ENCODE results near the gene OR52N4. TPM values are rescaled to one million over a fixed set of nuclear protein-coding genes. Genes with fewer than 3 reads are reported as not detected.

OR52N4 gene
- total and polyA plus RNA-seq, 2 experiments from 2014 or later = not detected

DNA sequence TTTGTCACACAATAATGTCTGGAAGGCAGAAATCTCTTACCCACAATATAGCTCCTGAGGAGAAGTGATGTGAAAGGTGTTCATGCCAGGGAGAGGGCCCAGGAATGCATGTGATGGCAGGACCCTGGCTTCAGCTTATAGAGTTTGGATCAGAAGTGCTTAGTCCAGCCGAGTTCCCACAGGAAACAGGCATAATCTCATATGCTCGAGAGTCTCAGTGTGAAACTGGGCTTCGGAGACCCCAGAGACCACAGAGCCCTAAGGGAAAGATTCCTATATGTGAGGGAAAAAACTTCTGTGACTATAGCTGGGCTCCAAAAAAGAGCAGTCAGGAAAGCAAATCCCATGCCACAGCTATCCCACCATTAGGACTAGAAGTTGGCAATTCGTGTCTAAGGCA lies 29.2 kb downstream of the OR52N4 start, which contains the start of gene OR52N5:
OR52N5 (minus strand) TSS at position 101 of the 400 bp plus-strand sequence. CDS start 4,721 bp downstream, outside the sequence.
- no peaks in the 10 kb centered on the region for H3K4me1 ChIP-seq (ENCODE audit: insufficient read depth)
- no peaks in the 10 kb centered on the region for H3K27me3 Mint-ChIP-seq (ENCODE audit: insufficient read depth, low read depth, poor library complexity)
- H3K9me3 Mint-ChIP-seq = no peaks in the 10 kb centered on the region
- no peaks in the 10 kb centered on the region for H3K9me2 ChIP-seq (ENCODE audit: insufficient read depth)
- DNase-seq (ENCODE audit: low spot score) (no peak), ATAC-seq (no peak)
- H4K20me1 ChIP-seq (replicated peaks; ENCODE audit: insufficient read depth) = no peaks in the 10 kb centered on the region
- no peaks in the 10 kb centered on the region for H3K36me3 Mint-ChIP-seq (ENCODE audit: low read depth)
- H3K4me2 ChIP-seq = no peak within 1 kb of the TSS
- H3K27ac ChIP-seq (ENCODE audit: low read depth) = no peak within 1 kb of the TSS
- no peaks in the 10 kb centered on the region for H3F3A ChIP-seq (replicated peaks; ENCODE audit: low read depth)
- TF ChIP-seq ZNF331 (CRISPR knock-in tag; IDR thresholded peaks at IDR 0.05; ENCODE audit: low read depth) = no peak
- no peak for TF ChIP-seq ZNF114 (CRISPR knock-in tag; IDR thresholded peaks at IDR 0.05)
- TF ChIP-seq EZH2phosphoT487 (IDR thresholded peaks at IDR 0.05; ENCODE audit: unreplicated experiment) = no peak
- no peak for TF ChIP-seq POLR2AphosphoS5 (IDR thresholded peaks at IDR 0.05; ENCODE audit: low read depth)
- TF ChIP-seq, protein P1, sequence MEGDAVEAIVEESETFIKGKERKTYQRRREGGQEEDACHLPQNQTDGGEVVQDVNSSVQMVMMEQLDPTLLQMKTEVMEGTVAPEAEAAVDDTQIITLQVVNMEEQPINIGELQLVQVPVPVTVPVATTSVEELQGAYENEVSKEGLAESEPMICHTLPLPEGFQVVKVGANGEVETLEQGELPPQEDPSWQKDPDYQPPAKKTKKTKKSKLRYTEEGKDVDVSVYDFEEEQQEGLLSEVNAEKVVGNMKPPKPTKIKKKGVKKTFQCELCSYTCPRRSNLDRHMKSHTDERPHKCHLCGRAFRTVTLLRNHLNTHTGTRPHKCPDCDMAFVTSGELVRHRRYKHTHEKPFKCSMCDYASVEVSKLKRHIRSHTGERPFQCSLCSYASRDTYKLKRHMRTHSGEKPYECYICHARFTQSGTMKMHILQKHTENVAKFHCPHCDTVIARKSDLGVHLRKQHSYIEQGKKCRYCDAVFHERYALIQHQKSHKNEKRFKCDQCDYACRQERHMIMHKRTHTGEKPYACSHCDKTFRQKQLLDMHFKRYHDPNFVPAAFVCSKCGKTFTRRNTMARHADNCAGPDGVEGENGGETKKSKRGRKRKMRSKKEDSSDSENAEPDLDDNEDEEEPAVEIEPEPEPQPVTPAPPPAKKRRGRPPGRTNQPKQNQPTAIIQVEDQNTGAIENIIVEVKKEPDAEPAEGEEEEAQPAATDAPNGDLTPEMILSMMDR (conservative IDR thresholded peaks at IDR 0.05; ENCODE audit: low read depth in 2 of 2) = no peak
- no peak for TF ChIP-seq STAT1 (IDR thresholded peaks at IDR 0.05; ENCODE audit: unreplicated experiment)
- TF ChIP-seq, protein P2, sequence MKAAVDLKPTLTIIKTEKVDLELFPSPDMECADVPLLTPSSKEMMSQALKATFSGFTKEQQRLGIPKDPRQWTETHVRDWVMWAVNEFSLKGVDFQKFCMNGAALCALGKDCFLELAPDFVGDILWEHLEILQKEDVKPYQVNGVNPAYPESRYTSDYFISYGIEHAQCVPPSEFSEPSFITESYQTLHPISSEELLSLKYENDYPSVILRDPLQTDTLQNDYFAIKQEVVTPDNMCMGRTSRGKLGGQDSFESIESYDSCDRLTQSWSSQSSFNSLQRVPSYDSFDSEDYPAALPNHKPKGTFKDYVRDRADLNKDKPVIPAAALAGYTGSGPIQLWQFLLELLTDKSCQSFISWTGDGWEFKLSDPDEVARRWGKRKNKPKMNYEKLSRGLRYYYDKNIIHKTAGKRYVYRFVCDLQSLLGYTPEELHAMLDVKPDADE (IDR thresholded peaks at IDR 0.05) = no peak
- TF ChIP-seq EZH2 (IDR thresholded peaks at IDR 0.05; ENCODE audit: low read depth, unreplicated experiment) = no peak
- TF ChIP-seq, protein P3, sequence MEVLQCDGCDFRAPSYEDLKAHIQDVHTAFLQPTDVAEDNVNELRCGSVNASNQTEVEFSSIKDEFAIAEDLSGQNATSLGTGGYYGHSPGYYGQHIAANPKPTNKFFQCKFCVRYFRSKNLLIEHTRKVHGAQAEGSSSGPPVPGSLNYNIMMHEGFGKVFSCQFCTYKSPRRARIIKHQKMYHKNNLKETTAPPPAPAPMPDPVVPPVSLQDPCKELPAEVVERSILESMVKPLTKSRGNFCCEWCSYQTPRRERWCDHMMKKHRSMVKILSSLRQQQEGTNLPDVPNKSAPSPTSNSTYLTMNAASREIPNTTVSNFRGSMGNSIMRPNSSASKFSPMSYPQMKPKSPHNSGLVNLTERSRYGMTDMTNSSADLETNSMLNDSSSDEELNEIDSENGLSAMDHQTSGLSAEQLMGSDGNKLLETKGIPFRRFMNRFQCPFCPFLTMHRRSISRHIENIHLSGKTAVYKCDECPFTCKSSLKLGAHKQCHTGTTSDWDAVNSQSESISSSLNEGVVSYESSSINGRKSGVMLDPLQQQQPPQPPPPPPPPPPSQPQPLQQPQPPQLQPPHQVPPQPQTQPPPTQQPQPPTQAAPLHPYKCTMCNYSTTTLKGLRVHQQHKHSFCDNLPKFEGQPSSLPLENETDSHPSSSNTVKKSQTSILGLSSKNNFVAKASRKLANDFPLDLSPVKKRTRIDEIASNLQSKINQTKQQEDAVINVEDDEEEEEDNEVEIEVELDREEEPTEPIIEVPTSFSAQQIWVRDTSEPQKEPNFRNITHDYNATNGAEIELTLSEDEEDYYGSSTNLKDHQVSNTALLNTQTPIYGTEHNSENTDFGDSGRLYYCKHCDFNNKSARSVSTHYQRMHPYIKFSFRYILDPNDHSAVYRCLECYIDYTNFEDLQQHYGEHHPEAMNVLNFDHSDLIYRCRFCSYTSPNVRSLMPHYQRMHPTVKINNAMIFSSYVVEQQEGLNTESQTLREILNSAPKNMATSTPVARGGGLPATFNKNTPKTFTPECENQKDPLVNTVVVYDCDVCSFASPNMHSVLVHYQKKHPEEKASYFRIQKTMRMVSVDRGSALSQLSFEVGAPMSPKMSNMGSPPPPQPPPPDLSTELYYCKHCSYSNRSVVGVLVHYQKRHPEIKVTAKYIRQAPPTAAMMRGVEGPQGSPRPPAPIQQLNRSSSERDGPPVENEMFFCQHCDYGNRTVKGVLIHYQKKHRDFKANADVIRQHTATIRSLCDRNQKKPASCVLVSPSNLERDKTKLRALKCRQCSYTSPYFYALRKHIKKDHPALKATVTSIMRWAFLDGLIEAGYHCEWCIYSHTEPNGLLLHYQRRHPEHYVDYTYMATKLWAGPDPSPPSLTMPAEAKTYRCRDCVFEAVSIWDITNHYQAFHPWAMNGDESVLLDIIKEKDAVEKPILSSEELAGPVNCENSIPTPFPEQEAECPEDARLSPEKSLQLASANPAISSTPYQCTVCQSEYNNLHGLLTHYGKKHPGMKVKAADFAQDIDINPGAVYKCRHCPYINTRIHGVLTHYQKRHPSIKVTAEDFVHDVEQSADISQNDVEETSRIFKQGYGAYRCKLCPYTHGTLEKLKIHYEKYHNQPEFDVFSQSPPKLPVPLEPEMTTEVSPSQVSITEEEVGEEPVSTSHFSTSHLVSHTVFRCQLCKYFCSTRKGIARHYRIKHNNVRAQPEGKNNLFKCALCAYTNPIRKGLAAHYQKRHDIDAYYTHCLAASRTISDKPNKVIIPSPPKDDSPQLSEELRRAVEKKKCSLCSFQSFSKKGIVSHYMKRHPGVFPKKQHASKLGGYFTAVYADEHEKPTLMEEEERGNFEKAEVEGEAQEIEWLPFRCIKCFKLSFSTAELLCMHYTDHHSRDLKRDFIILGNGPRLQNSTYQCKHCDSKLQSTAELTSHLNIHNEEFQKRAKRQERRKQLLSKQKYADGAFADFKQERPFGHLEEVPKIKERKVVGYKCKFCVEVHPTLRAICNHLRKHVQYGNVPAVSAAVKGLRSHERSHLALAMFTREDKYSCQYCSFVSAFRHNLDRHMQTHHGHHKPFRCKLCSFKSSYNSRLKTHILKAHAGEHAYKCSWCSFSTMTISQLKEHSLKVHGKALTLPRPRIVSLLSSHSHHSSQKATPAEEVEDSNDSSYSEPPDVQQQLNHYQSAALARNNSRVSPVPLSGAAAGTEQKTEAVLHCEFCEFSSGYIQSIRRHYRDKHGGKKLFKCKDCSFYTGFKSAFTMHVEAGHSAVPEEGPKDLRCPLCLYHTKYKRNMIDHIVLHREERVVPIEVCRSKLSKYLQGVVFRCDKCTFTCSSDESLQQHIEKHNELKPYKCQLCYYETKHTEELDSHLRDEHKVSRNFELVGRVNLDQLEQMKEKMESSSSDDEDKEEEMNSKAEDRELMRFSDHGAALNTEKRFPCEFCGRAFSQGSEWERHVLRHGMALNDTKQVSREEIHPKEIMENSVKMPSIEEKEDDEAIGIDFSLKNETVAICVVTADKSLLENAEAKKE (CRISPR knock-in tag; IDR thresholded peaks at IDR 0.05) = no peak
- no peak for TF ChIP-seq CREB1 (CRISPR knock-in tag; IDR thresholded peaks at IDR 0.05; ENCODE audit: low read depth)
- TF ChIP-seq JUNB (IDR thresholded peaks at IDR 0.05; ENCODE audit: unreplicated experiment) = no peak
- TF ChIP-seq, protein P4, sequence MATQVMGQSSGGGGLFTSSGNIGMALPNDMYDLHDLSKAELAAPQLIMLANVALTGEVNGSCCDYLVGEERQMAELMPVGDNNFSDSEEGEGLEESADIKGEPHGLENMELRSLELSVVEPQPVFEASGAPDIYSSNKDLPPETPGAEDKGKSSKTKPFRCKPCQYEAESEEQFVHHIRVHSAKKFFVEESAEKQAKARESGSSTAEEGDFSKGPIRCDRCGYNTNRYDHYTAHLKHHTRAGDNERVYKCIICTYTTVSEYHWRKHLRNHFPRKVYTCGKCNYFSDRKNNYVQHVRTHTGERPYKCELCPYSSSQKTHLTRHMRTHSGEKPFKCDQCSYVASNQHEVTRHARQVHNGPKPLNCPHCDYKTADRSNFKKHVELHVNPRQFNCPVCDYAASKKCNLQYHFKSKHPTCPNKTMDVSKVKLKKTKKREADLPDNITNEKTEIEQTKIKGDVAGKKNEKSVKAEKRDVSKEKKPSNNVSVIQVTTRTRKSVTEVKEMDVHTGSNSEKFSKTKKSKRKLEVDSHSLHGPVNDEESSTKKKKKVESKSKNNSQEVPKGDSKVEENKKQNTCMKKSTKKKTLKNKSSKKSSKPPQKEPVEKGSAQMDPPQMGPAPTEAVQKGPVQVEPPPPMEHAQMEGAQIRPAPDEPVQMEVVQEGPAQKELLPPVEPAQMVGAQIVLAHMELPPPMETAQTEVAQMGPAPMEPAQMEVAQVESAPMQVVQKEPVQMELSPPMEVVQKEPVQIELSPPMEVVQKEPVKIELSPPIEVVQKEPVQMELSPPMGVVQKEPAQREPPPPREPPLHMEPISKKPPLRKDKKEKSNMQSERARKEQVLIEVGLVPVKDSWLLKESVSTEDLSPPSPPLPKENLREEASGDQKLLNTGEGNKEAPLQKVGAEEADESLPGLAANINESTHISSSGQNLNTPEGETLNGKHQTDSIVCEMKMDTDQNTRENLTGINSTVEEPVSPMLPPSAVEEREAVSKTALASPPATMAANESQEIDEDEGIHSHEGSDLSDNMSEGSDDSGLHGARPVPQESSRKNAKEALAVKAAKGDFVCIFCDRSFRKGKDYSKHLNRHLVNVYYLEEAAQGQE (IDR thresholded peaks at IDR 0.05; ENCODE audit: unreplicated experiment) = no peak
- TF ChIP-seq NANOG (IDR thresholded peaks at IDR 0.05; ENCODE audit: borderline replicate concordance) = no peak
- H3K4me3 ChIP-seq = no peak within 1 kb of the TSS
- no peaks in the 10 kb centered on the region for H3K36me3 ChIP-seq (ENCODE audit: insufficient read depth)
- H3K79me2 ChIP-seq (replicated peaks; ENCODE audit: insufficient read depth) = no peaks in the 10 kb centered on the region
- no peak within 1 kb of the TSS for H3K4me3 Mint-ChIP-seq
- H2AFZ ChIP-seq = no peak within 1 kb of the TSS
- H3K27me3 ChIP-seq (ENCODE audit: insufficient read depth) = no peaks in the 10 kb centered on the region
- no peaks in the 10 kb centered on the region for H3K4me1 Mint-ChIP-seq
- no peak within 1 kb of the TSS for H3K27ac Mint-ChIP-seq

Data from GM23338 (cell line).